Neural progenitor cell (in vitro differentiated cells): ENCODE results near the gene DKKL1.

Experiments
- EZH2 ChIP-seq: fragments of 200-600 bp; sonication (generic); IDR thresholded peaks from 2 replicates; pipeline ENCODE4 v1.6.1; 2017; ENCODE audit warnings: antibody characterized with exemption, mild to moderate bottlenecking, moderate library complexity
- TF ChIP-seq, protein P1 (sequence below): fragments of 200-600 bp; sonication (generic); IDR thresholded peaks from 2 replicates; pipeline ENCODE4 v1.5.1; 2017; ENCODE audit warnings: antibody characterized with exemption, mild to moderate bottlenecking

DNA sequence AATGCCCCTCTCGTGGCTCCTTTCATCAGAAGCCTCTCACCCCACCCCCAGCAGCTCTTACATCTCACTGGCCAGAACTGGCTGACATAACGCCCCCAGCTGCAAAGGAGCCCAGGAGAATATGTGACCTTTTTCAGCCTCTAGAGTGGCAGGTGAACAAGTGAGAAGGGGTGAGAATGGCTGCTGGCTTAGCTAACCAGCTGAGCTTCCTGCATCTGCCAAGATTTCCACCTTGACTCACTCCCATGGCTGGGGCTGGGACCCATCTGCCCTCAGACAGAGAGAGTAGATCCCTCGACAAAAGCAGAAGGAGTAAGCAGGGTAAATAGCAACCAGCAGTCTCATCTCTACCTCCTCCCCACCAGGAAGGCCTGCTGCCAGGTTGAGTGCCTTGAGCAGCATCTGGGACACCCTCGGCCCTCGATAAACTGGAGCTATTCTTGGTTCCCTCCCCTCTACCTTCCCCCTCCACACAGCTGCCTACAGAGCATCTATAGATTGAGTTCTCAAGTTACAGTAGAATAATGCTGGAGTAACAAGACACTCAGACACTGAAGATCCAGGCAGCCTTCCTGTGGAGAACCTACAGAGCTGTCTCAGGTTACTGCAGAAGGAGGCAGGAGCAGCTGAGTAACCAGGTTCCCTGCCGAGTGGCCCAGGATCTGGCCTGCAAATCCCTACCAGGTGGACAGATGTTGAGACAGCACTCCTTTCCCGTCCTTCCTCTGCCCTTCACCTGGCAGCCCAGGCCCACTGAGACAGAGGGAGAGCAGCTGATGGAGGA lies 39.9 kb downstream of the DKKL1 start:
- TF ChIP-seq, protein P1, sequence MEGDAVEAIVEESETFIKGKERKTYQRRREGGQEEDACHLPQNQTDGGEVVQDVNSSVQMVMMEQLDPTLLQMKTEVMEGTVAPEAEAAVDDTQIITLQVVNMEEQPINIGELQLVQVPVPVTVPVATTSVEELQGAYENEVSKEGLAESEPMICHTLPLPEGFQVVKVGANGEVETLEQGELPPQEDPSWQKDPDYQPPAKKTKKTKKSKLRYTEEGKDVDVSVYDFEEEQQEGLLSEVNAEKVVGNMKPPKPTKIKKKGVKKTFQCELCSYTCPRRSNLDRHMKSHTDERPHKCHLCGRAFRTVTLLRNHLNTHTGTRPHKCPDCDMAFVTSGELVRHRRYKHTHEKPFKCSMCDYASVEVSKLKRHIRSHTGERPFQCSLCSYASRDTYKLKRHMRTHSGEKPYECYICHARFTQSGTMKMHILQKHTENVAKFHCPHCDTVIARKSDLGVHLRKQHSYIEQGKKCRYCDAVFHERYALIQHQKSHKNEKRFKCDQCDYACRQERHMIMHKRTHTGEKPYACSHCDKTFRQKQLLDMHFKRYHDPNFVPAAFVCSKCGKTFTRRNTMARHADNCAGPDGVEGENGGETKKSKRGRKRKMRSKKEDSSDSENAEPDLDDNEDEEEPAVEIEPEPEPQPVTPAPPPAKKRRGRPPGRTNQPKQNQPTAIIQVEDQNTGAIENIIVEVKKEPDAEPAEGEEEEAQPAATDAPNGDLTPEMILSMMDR: no peak
- no peak for TF ChIP-seq EZH2
